CD4-positive, alpha-beta T cell (primary cell): ENCODE results near the gene CAPN9. TPM values are rescaled to one million over a fixed set of nuclear protein-coding genes. Genes with fewer than 3 reads are reported as not detected.

ENCODE experiments used
- ATAC-seq: fragments of 200-7000 bp; cut with Tn5 transposase; one replicate; pipeline ENCODE4 v1.10.0; 2022; ENCODE audit warnings: mild to moderate bottlenecking; ENCODE audit not compliant: poor library complexity
- CTCF ChIA-PET: fragments of 350-600 bp; sonication (Branson Sonifier 250); formaldehyde crosslinking; loops from one replicate; lab custom pipeline; 2021; ENCODE audit warnings: antibody characterized with exemption, inconsistent platforms; lab: Charles Lee
- POLR2A ChIA-PET: fragments of 350-600 bp; sonication (Branson Sonifier 250); formaldehyde crosslinking; loops from one replicate; lab custom pipeline; 2021; ENCODE audit warnings: antibody characterized with exemption, inconsistent platforms; lab: Charles Lee
- DNase-seq, 14 experiments: peaks; one replicate each; pipeline ENCODE4 v3.0.0-alpha.2; 2013 to 2020; ENCODE audit warnings: mixed read lengths in 2 of 14
- H3K27ac ChIP-seq, 2 donors: one replicate each; pipeline versions ENCODE4 v1.5.1 to v1.7.0; 2013; ENCODE audit warnings: low read length in 2 of 2, low read depth in 1 of 2, mild to moderate bottlenecking in 1 of 2
- H3K27me3 ChIP-seq, 2 experiments: 1 replicate in 1 of 2; 2 replicates in 1 of 2; pipeline versions ENCODE4 v1.6.1 to v1.7.0; 2013; ENCODE audit warnings: low read length in 2 of 2, control low read depth in 1 of 2, mild to moderate bottlenecking in 1 of 2, moderate library complexity in 1 of 2; ENCODE audit not compliant: insufficient read depth in 2 of 2, control insufficient read depth in 1 of 2
- H3K36me3 ChIP-seq: one replicate; pipeline ENCODE4 v1.6.1; 2013; ENCODE audit warnings: low read length, control low read depth; ENCODE audit not compliant: insufficient read depth
- H3K4me1 ChIP-seq: one replicate; pipeline ENCODE4 v1.6.1; 2013; ENCODE audit warnings: low read length, control low read depth; ENCODE audit not compliant: insufficient read depth
- H3K4me3 ChIP-seq: one replicate; pipeline ENCODE4 v1.5.1; 2013; ENCODE audit warnings: mild to moderate bottlenecking, low read length, moderate library complexity
- H3K9me3 ChIP-seq, 2 experiments: 1 replicate in 1 of 2; 2 replicates in 1 of 2; pipeline versions ENCODE4 v1.6.1 to v1.7.0; 2013; ENCODE audit warnings: low read length in 2 of 2, mild to moderate bottlenecking in 2 of 2, control low read depth in 1 of 2, moderate library complexity in 1 of 2; ENCODE audit not compliant: control insufficient read depth in 1 of 2, insufficient read depth in 1 of 2
- H3K27ac Mint-ChIP-seq: one replicate; pipeline ENCODE4 v1.8.0; 2020; ENCODE audit warnings: mixed read lengths
- H3K27me3 Mint-ChIP-seq: one replicate; pipeline ENCODE4 v1.8.0; 2021; ENCODE audit warnings: mixed read lengths
- H3K36me3 Mint-ChIP-seq: one replicate; pipeline ENCODE4 v1.8.0; 2021; ENCODE audit warnings: low read depth, mixed read lengths
- H3K4me1 Mint-ChIP-seq: one replicate; pipeline ENCODE4 v1.8.0; 2021; ENCODE audit warnings: low read depth, mixed read lengths
- H3K4me3 Mint-ChIP-seq: one replicate; pipeline ENCODE4 v1.8.0; 2020; ENCODE audit warnings: mild to moderate bottlenecking, mixed read lengths
- H3K9me3 Mint-ChIP-seq: one replicate; pipeline ENCODE4 v1.8.0; 2020; ENCODE audit warnings: mixed read lengths
- CTCF ChIP-seq: fragments of 200-600 bp; IDR thresholded peaks from one replicate; pipeline ENCODE4 v1.8.0; 2022; ENCODE audit warnings: antibody characterized with exemption, mild to moderate bottlenecking
- intact Hi-C, 2 experiments: fragments of 100-400 bp; cut with DNase I in 1 of 2; cut with micrococcal nuclease in 1 of 2; formaldehyde crosslinking; loops; one replicate each; pipeline versions ENCODE4 v1.15.1 to v1.9.0; 2023 to 2025; cut with DNase I, micrococcal nuclease
- total RNA-seq, 174 experiments: library from RNA in 2 of 174; stranded (reverse) in 2 of 174; gene quantifications; one replicate each; pipeline ENCODE4 v1.2.3 and lab custom pipeline; 2021 to 2026

CAPN9 gene
- total RNA-seq, 2 experiments from 2014 or later: not detected

- TF ChIP-seq CTCF: no peak
- no peaks in the 10 kb centered on the region for H3K27me3 Mint-ChIP-seq
- no peak overlapping the region for H3K4me3 Mint-ChIP-seq
- H3K36me3 ChIP-seq: no peaks in the 10 kb centered on the region
- H3K9me3 ChIP-seq: no peaks in the 10 kb centered on the region
- H3K9me3 Mint-ChIP-seq: no peaks in the 10 kb centered on the region
- ChIA-PET POLR2A (no interaction called here), CTCF (no interaction called here)
- intact Hi-C loops: no loop called here
- H3K4me3 ChIP-seq: no peak overlapping the region
- H3K27ac ChIP-seq: no peak overlapping the region
- peaks cover 2% of the 10 kb centered on the region for H3K4me1 ChIP-seq
- no peak for ATAC-seq
- H3K27ac Mint-ChIP-seq: no peak overlapping the region
- no peaks in the 10 kb centered on the region for H3K27me3 ChIP-seq
- DNase-seq: no peak
- H3K36me3 Mint-ChIP-seq: no peaks in the 10 kb centered on the region
- no peaks in the 10 kb centered on the region for H3K4me1 Mint-ChIP-seq
Observed at GRCh38 chr1:230747890-230748800, 957 bp downstream of the CAPN9 start.

- Histone ChIP-seq H3K4me1 (peaks cover 9% of the 10 kb centered on the region), H3K9me3 (no peaks in the 10 kb centered on the region), H3K27ac (no peak overlapping the region), H3K27me3 (no peaks in the 10 kb centered on the region), H3K36me3 (no peaks in the 10 kb centered on the region), H3K4me3 (no peak overlapping the region)
- ChIA-PET CTCF (no interaction called here), POLR2A (no interaction called here)
- no peak for TF ChIP-seq CTCF
- H3K27me3 Mint-ChIP-seq: no peaks in the 10 kb centered on the region
- DNase-seq (no peak), ATAC-seq (no peak)
- intact Hi-C loops: no loop called here
- H3K4me1 Mint-ChIP-seq: no peaks in the 10 kb centered on the region
- no peaks in the 10 kb centered on the region for H3K36me3 Mint-ChIP-seq
- H3K27ac Mint-ChIP-seq: no peak overlapping the region
- H3K9me3 Mint-ChIP-seq: no peaks in the 10 kb centered on the region
- H3K4me3 Mint-ChIP-seq: no peak overlapping the region
Observed at GRCh38 chr1:230749150-230749549, 2.0 kb downstream of the CAPN9 start.

GRCh38 chr1:230749635-230750034 lies 2.4 kb downstream of the CAPN9 start:
- H3K27me3 Mint-ChIP-seq: no peaks in the 10 kb centered on the region
- CTCF ChIA-PET: no interaction called here

More at GRCh38 chr1:230749635-230750034, 2.4 kb downstream of the CAPN9 start:
- Mint-ChIP-seq H3K4me1 (no peaks in the 10 kb centered on the region), H3K4me3 (no peak overlapping the region), H3K27ac (no peak overlapping the region), H3K9me3 (no peaks in the 10 kb centered on the region), H3K36me3 (no peaks in the 10 kb centered on the region)
- ATAC-seq: no peak
- no peaks in the 10 kb centered on the region for H3K27me3 ChIP-seq
- no peak overlapping the region for H3K27ac ChIP-seq
- H3K36me3 ChIP-seq: no peaks in the 10 kb centered on the region
- intact Hi-C loops: no loop called here
- no peaks in the 10 kb centered on the region for H3K9me3 ChIP-seq
- peaks cover 9% of the 10 kb centered on the region for H3K4me1 ChIP-seq
- TF ChIP-seq CTCF: no peak
- no peak for DNase-seq
- no peak overlapping the region for H3K4me3 ChIP-seq
- POLR2A ChIA-PET: no interaction called here
